HCT116 (cell line): ENCODE results near the gene NOC3L. TPM values are rescaled to one million over a fixed set of nuclear protein-coding genes. Genes with fewer than 3 reads are reported as not detected.

Source experiments
- ATAC-seq: fragments of 200-7000 bp; cut with Tn5 transposase; 2 replicates; pipeline ENCODE4 v1.9.1; 2020; ENCODE audit warnings: mild to moderate bottlenecking, moderate library complexity
- BruUV-seq: library from RNA; stranded (reverse); fragments of 400-500 nt; replicated peaks from 2 replicates; lab custom pipeline; 2021; lab: Mats Ljungman, UMichigan
- CTCF ChIA-PET: fragments of 300-600 bp; sonication (Branson Sonifier 250); formaldehyde crosslinking; loops from one replicate; lab custom pipeline; 2021; ENCODE audit warnings: antibody characterized with exemption; lab: Charles Lee
- POLR2A ChIA-PET: fragments of 300-600, 350-600 bp; sonication (Branson Sonifier 250); formaldehyde crosslinking; loops from one replicate; lab custom pipeline; 2021; ENCODE audit warnings: antibody characterized with exemption; lab: Charles Lee
- RAD21 ChIA-PET, 2 experiments: fragments of 300-600 bp; sonication (Branson Sonifier 250); formaldehyde crosslinking; loops; one replicate each; lab custom pipeline; 2023; ENCODE audit warnings: low total read pairs in 2 of 2; ENCODE audit not compliant: uncharacterized antibody in 2 of 2, unreplicated experiment in 2 of 2, low non-redundant PET in 1 of 2; lab: Charles Lee
- DNase-seq: peaks from one replicate; pipeline ENCODE4 v3.0.0-alpha.2; 2010; ENCODE audit warnings: low read depth, low spot score
- H2AFZ ChIP-seq: fragments of 200-600 bp; shearing (Covaris generic), sonication (generic); 2 replicates; pipeline ENCODE4 v1.6.1; 2017; ENCODE audit warnings: low read depth, mixed run types, mixed read lengths, antibody characterized with exemption, low read length; ENCODE audit not compliant: poor library complexity, severe bottlenecking
- H3K27ac ChIP-seq: 2 replicates; pipeline ENCODE4 v1.5.1; 2012; ENCODE audit warnings: low read depth, low read length
- H3K27me3 ChIP-seq: fragments of 200-600 bp; sonication (generic); 2 replicates; pipeline ENCODE4 v1.6.1; 2016; ENCODE audit warnings: mixed run types, low read length, mixed read lengths; ENCODE audit not compliant: insufficient read depth
- H3K36me3 ChIP-seq, 2 experiments: fragments of 200-500 bp in 1 of 2; fragments of 200-600 bp in 1 of 2; sonication (Bioruptor generic) in 1 of 2; sonication (generic) in 1 of 2; 2 replicates each; pipeline versions ENCODE4 v1.5.1 to v1.6.1; 2014 to 2016; ENCODE audit warnings: low read length in 2 of 2, inconsistent platforms in 1 of 2, mixed read lengths in 1 of 2, mixed run types in 1 of 2; ENCODE audit not compliant: insufficient read depth in 2 of 2, control insufficient read depth in 1 of 2
- H3K4me1 ChIP-seq, 2 experiments: fragments of 200-600 bp in 1 of 2; sonication (generic) in 1 of 2; 2 replicates each; pipeline versions ENCODE4 v1.5.1 to v1.6.1; 2012 to 2017; ENCODE audit warnings: low read length in 2 of 2, inconsistent platforms in 1 of 2, mild to moderate bottlenecking in 1 of 2, mixed read lengths in 1 of 2, mixed run types in 1 of 2, moderate library complexity in 1 of 2; ENCODE audit not compliant: insufficient read depth in 2 of 2, control insufficient read depth in 1 of 2
- H3K4me2 ChIP-seq: fragments of 200-600 bp; sonication (generic); 2 replicates; pipeline ENCODE4 v1.6.1; 2017; ENCODE audit warnings: mixed run types, low read length, mixed read lengths
- H3K4me3 ChIP-seq, 2 experiments: fragments of 200-600 bp in 1 of 2; sonication (generic) in 1 of 2; replicated peaks in 1 of 2; 2 replicates each; pipeline ENCODE4 v1.5.1; 2011 to 2016; ENCODE audit warnings: low read length in 2 of 2, control low read depth in 1 of 2, low read depth in 1 of 2, mild to moderate bottlenecking in 1 of 2, mixed read lengths in 1 of 2, mixed run types in 1 of 2
- H3K79me2 ChIP-seq: fragments of 200-600 bp; sonication (generic); 2 replicates; pipeline ENCODE4 v1.6.1; 2017; ENCODE audit warnings: mild to moderate bottlenecking, mixed run types, low read length, moderate library complexity, mixed read lengths; ENCODE audit not compliant: insufficient read depth
- H3K9ac ChIP-seq: fragments of 200-600 bp; sonication (generic); 2 replicates; pipeline ENCODE4 v1.6.1; 2016; ENCODE audit warnings: low read length, mixed read lengths
- H3K9me2 ChIP-seq: fragments of 200-600 bp; sonication (generic), shearing (Covaris generic); 2 replicates; pipeline ENCODE4 v1.6.1; 2017; ENCODE audit warnings: mixed run types, mild to moderate bottlenecking, moderate library complexity; ENCODE audit not compliant: insufficient read depth
- H3K9me3 ChIP-seq, 2 experiments: fragments of 200-500 bp in 1 of 2; fragments of 200-600 bp in 1 of 2; sonication (Bioruptor generic) in 1 of 2; sonication (generic) in 1 of 2; 2 replicates each; pipeline ENCODE4 v1.6.1; 2014 to 2017; ENCODE audit warnings: low read length in 2 of 2, mixed read lengths in 2 of 2, inconsistent platforms in 1 of 2, low read depth in 1 of 2, mild to moderate bottlenecking in 1 of 2, mixed run types in 1 of 2, moderate library complexity in 1 of 2; ENCODE audit not compliant: control insufficient read depth in 1 of 2, insufficient read depth in 1 of 2
- H4K20me1 ChIP-seq: fragments of 200-600 bp; sonication (generic), shearing (Covaris generic); 2 replicates; pipeline ENCODE4 v1.6.1; 2017; ENCODE audit warnings: mixed run types, mild to moderate bottlenecking, moderate library complexity; ENCODE audit not compliant: insufficient read depth
- ATF3 ChIP-seq: IDR thresholded peaks from 2 replicates; pipeline ENCODE4 v1.6.1; 2012
- CBX3 ChIP-seq: IDR thresholded peaks from 2 replicates; pipeline ENCODE4 v1.6.1; 2012; ENCODE audit warnings: low read depth
- CEBPB ChIP-seq: IDR thresholded peaks from 2 replicates; pipeline ENCODE4 v1.6.1; 2012; ENCODE audit warnings: low read depth
- CTCF ChIP-seq, 3 experiments: fragments of 200-600 bp in 1 of 3; sonication (generic) in 1 of 3; IDR thresholded peaks in 2 of 3; conservative IDR thresholded peaks in 1 of 3; 2 replicates each; pipeline ENCODE4 v1.5.1; 2012 to 2017; ENCODE audit warnings: low read depth in 2 of 3, low read length in 2 of 3, antibody characterized with exemption in 1 of 3, borderline replicate concordance in 1 of 3, control low read depth in 1 of 3, mild to moderate bottlenecking in 1 of 3, mixed read lengths in 1 of 3, mixed run types in 1 of 3, moderate library complexity in 1 of 3; ENCODE audit not compliant: insufficient read depth in 1 of 3
- ELF1 ChIP-seq: IDR thresholded peaks from 2 replicates; pipeline ENCODE4 v1.6.1; 2012; ENCODE audit warnings: low read depth, borderline replicate concordance
- EZH2 ChIP-seq: fragments of 200-600 bp; sonication (generic); IDR thresholded peaks from 2 replicates; pipeline ENCODE4 v1.6.1; 2017; ENCODE audit warnings: antibody characterized with exemption, mixed run types
- EZH2phosphoT487 ChIP-seq: fragments of 200-600 bp; IDR thresholded peaks from 2 replicates; pipeline ENCODE4 v1.6.1; 2018; ENCODE audit warnings: antibody characterized with exemption, borderline replicate concordance
- FOSL1 ChIP-seq: IDR thresholded peaks from 2 replicates; pipeline ENCODE4 v1.6.1; 2012; ENCODE audit warnings: low read depth
- JUND ChIP-seq: IDR thresholded peaks from 2 replicates; pipeline ENCODE4 v1.6.1; 2012
- POLR2AphosphoS5 ChIP-seq: IDR thresholded peaks from 2 replicates; pipeline ENCODE4 v1.6.1; 2011; ENCODE audit warnings: mild to moderate bottlenecking, low read depth, low read length, moderate library complexity
- RAD21 ChIP-seq: IDR thresholded peaks from 2 replicates; pipeline ENCODE4 v1.6.1; 2012; ENCODE audit warnings: low read depth, mild to moderate bottlenecking
- SIN3A ChIP-seq: IDR thresholded peaks from 2 replicates; pipeline ENCODE4 v1.6.1; 2012; ENCODE audit warnings: low read depth
- SRF ChIP-seq: IDR thresholded peaks from 2 replicates; pipeline ENCODE4 v1.6.1; 2012; ENCODE audit warnings: low read depth
- TCF7L2 ChIP-seq: IDR thresholded peaks from 2 replicates; pipeline ENCODE4 v1.7.0; 2011; ENCODE audit warnings: borderline replicate concordance, inconsistent platforms; ENCODE audit not compliant: insufficient read depth, insufficient read length; ENCODE audit errors: extremely low read depth
- ZFX ChIP-seq: fragments of 450-650 bp; IDR thresholded peaks from 2 replicates; pipeline ENCODE4 v1.6.1; 2017
- intact Hi-C: fragments of 100-400 bp; cut with micrococcal nuclease; formaldehyde crosslinking; loops from 2 replicates; pipeline ENCODE4 v1.10.0; 2022
- total RNA-seq: library from RNA; stranded (reverse); gene quantifications from one replicate; pipeline ENCODE4 v1.2.1, GENCODE V29; 2021; ENCODE audit not compliant: unreplicated experiment
- TF ChIP-seq, protein P1 (sequence below): IDR thresholded peaks from 2 replicates; pipeline ENCODE4 v1.6.1; 2012; ENCODE audit warnings: low read depth

Gene NOC3L
- total RNA-seq, 1 experiment from 2014 or later: 45.5 TPM

DNA sequence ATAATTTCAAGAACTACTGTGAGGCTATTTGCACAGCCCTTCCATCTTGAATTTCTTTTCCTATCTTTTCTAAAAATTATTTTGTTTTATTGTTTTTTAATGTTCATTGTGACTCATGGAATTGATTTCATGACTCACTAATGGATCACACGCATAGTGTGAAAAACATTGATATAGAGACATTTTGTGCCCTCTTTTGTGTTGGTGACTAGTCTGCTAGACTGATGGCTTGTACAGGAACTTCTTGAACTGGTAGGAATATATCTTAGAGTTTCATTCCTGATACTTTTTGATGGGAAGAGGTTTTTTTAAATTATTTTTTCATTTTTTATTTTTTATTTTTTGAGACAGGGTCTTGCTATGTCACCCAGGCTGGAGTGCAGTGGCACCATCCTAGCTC is 12.6 kb upstream of the NOC3L start:
- Histone ChIP-seq H3K36me3 (no peaks in the 10 kb centered on the region), H3K9me2 (no peaks in the 10 kb centered on the region), H3K27ac (no peak overlapping the region), H3K27me3 (no peaks in the 10 kb centered on the region), H2AFZ (no peak overlapping the region), H4K20me1 (no peaks in the 10 kb centered on the region), H3K9ac (no peak overlapping the region), H3K9me3 (no peaks in the 10 kb centered on the region), H3K4me1 (peaks cover 0 to 8% of the 10 kb centered on the region in 2 experiments; a peak in 1 of 4 replicates)
- ChIA-PET RAD21 (no interaction called here), CTCF (no interaction called here), POLR2A (interaction anchor here (0.6 kb wide), 1 partner anchor 39 kb away, joined by 3 read pairs; no protein-coding TSS in a partner anchor)
- BruUV-seq: no TSS peak
- intact Hi-C loops: no loop called here
- DNase-seq (no peak), ATAC-seq (no peak)
- TF ChIP-seq CBX3 (no peak), RAD21 (no peak), CEBPB (no peak), SIN3A (no peak), EZH2 (no peak), ZFX (no peak), EZH2phosphoT487 (no peak), ATF3 (no peak), POLR2AphosphoS5 (no peak), ELF1 (no peak), FOSL1 (no peak)
- TF ChIP-seq, all 23 proteins: peak for 0
- no peaks in the 10 kb centered on the region for H3K79me2 ChIP-seq
- H3K4me3 ChIP-seq: no peak overlapping the region
- no peak overlapping the region for H3K4me2 ChIP-seq

DNA sequence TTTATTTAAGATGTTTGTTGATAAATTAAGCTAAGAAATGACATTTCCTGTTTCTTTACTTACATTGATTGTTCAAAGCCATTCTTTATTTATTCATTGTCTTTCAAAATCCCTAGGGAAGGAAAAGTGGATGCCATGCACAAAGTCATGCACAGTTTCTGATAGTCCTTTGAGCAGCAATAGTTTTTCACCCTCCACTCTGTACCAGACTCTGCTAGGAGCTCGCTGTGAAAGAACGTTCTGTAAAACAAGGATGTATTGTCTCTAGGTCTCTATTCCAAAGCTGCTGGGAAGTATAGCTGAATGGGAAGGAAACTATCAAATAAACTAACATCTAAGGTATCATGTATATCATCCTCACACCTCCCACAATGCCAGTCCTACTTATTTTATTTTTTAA is 7.8 kb upstream of the NOC3L start:
- H3K27me3 ChIP-seq: no peaks in the 10 kb centered on the region
- H3K9me3 ChIP-seq: no peaks in the 10 kb centered on the region
- POLR2A ChIA-PET: no interaction called here
- no peaks in the 10 kb centered on the region for H4K20me1 ChIP-seq
- no peaks in the 10 kb centered on the region for H3K4me1 ChIP-seq
- no peak for DNase-seq
- H3K4me2 ChIP-seq: no peak overlapping the region
- H3K36me3 ChIP-seq: no peaks in the 10 kb centered on the region
- no peak overlapping the region for H2AFZ ChIP-seq
- no peak for ATAC-seq
- RAD21 ChIA-PET: no interaction called here
- no peaks in the 10 kb centered on the region for H3K79me2 ChIP-seq
- no peaks in the 10 kb centered on the region for H3K9me2 ChIP-seq
- intact Hi-C loops: no loop called here
- no peak overlapping the region for H3K4me3 ChIP-seq
- no peak overlapping the region for H3K27ac ChIP-seq
- no peak overlapping the region for H3K9ac ChIP-seq
- no TSS peak for BruUV-seq
- CTCF ChIA-PET: no interaction called here
- TF ChIP-seq ZFX (no peak), CBX3 (no peak), RAD21 (no peak), ATF3 (no peak), FOSL1 (no peak), EZH2 (no peak), CTCF (IDR thresholded peaks at IDR 0.05 in 2 of 3, conservative IDR thresholded peaks at IDR 0.05 in 1 of 3; ENCODE audit: borderline replicate concordance in 1 of 3, insufficient read depth in 1 of 3, low read depth in 2 of 3, low read length in 2 of 3) (no peak), SRF (no peak), ELF1 (no peak), JUND (no peak), TCF7L2 (no peak)
- TF ChIP-seq, protein P1, sequence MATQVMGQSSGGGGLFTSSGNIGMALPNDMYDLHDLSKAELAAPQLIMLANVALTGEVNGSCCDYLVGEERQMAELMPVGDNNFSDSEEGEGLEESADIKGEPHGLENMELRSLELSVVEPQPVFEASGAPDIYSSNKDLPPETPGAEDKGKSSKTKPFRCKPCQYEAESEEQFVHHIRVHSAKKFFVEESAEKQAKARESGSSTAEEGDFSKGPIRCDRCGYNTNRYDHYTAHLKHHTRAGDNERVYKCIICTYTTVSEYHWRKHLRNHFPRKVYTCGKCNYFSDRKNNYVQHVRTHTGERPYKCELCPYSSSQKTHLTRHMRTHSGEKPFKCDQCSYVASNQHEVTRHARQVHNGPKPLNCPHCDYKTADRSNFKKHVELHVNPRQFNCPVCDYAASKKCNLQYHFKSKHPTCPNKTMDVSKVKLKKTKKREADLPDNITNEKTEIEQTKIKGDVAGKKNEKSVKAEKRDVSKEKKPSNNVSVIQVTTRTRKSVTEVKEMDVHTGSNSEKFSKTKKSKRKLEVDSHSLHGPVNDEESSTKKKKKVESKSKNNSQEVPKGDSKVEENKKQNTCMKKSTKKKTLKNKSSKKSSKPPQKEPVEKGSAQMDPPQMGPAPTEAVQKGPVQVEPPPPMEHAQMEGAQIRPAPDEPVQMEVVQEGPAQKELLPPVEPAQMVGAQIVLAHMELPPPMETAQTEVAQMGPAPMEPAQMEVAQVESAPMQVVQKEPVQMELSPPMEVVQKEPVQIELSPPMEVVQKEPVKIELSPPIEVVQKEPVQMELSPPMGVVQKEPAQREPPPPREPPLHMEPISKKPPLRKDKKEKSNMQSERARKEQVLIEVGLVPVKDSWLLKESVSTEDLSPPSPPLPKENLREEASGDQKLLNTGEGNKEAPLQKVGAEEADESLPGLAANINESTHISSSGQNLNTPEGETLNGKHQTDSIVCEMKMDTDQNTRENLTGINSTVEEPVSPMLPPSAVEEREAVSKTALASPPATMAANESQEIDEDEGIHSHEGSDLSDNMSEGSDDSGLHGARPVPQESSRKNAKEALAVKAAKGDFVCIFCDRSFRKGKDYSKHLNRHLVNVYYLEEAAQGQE: no peak
